Mesendoderm (in vitro differentiated cells): Measurements from ENCODE around the gene C2orf72. TPM values are rescaled to one million over a fixed set of nuclear protein-coding genes. Genes with fewer than 3 reads are reported as not detected.

Experiments used
- DNase-seq: peaks from one replicate; pipeline ENCODE4 v3.0.0; 2013
- H2AK5ac ChIP-seq: 2 replicates; pipeline ENCODE4 v1.6.1; 2013; ENCODE audit warnings: low read length, inconsistent platforms
- H2BK120ac ChIP-seq: 2 replicates; pipeline ENCODE4 v1.6.1; 2013; ENCODE audit warnings: low read depth, mild to moderate bottlenecking, low read length, moderate library complexity, mixed read lengths
- H2BK15ac ChIP-seq: replicated peaks from 2 replicates; pipeline ENCODE4 v1.6.1; 2013; ENCODE audit warnings: low read depth, mild to moderate bottlenecking, moderate library complexity
- H2BK5ac ChIP-seq: 2 replicates; pipeline ENCODE4 v1.6.1; 2013; ENCODE audit warnings: low read length, inconsistent platforms
- H3K18ac ChIP-seq: 2 replicates; pipeline ENCODE4 v1.6.1; 2013; ENCODE audit warnings: mild to moderate bottlenecking, low read length, mixed read lengths
- H3K23ac ChIP-seq: one replicate; pipeline ENCODE4 v1.6.1; 2013; ENCODE audit warnings: low read length
- H3K27ac ChIP-seq: 2 replicates; pipeline ENCODE4 v1.5.1; 2013; ENCODE audit warnings: low read depth, mild to moderate bottlenecking, inconsistent platforms, low read length, moderate library complexity
- H3K27me3 ChIP-seq: 2 replicates; pipeline ENCODE4 v1.6.1; 2013; ENCODE audit warnings: low read length, control low read depth, mild to moderate bottlenecking, inconsistent platforms; ENCODE audit not compliant: insufficient read depth, poor library complexity
- H3K36me3 ChIP-seq: 2 replicates; pipeline ENCODE4 v1.6.1; 2013; ENCODE audit warnings: low read length, inconsistent platforms; ENCODE audit not compliant: control insufficient read depth, insufficient read depth
- H3K4ac ChIP-seq: one replicate; pipeline ENCODE4 v1.6.1; 2013; ENCODE audit warnings: low read depth, mild to moderate bottlenecking, low read length, moderate library complexity
- H3K4me1 ChIP-seq: 2 replicates; pipeline ENCODE4 v1.6.1; 2013; ENCODE audit warnings: low read depth, low read length, inconsistent platforms; ENCODE audit not compliant: control insufficient read depth
- H3K4me2 ChIP-seq: 2 replicates; pipeline ENCODE4 v1.6.1; 2013; ENCODE audit warnings: low read length
- H3K4me3 ChIP-seq: 2 replicates; pipeline ENCODE4 v1.5.1; 2013; ENCODE audit warnings: mild to moderate bottlenecking, low read length
- H3K56ac ChIP-seq: one replicate; pipeline ENCODE4 v1.6.1; 2013; ENCODE audit warnings: low read length
- H3K79me1 ChIP-seq: 2 replicates; pipeline ENCODE4 v1.6.1; 2013; ENCODE audit warnings: low read length, inconsistent platforms
- H3K79me2 ChIP-seq: 2 replicates; pipeline ENCODE4 v1.6.1; 2013; ENCODE audit warnings: mild to moderate bottlenecking, low read length; ENCODE audit not compliant: control insufficient read depth, insufficient read depth
- H3K9ac ChIP-seq: 2 replicates; pipeline ENCODE4 v1.6.1; 2013; ENCODE audit warnings: low read length, inconsistent platforms
- H4K5ac ChIP-seq: one replicate; pipeline ENCODE4 v1.6.1; 2013; ENCODE audit warnings: low read length
- H4K8ac ChIP-seq: one replicate; pipeline ENCODE4 v1.6.1; 2013; ENCODE audit warnings: low read depth, mild to moderate bottlenecking, control low read depth, low read length, moderate library complexity
- WGBS: extraction: QIAGEN DNeasy Blood & Tissue Kit; methylation state at CpG from one replicate; pipeline ENCODE4 v1.1.7; 2013; ENCODE audit warnings: low lambda C conversion rate, missing lambda C conversion rate; ENCODE audit not compliant: insufficient coverage; ENCODE audit errors: extremely low coverage; 5-methylcytosine and 5-hydroxymethylcytosine counted together
- polyA plus RNA-seq, 2 experiments: library from polyadenylated mRNA; stranded (reverse); fragments of 200-250 nt; gene quantifications; one replicate each; pipeline ENCODE4 v1.2.3, GENCODE V29; 2013

Gene C2orf72
- 0.69 TPM for polyA plus RNA-seq (2013, experiment 1 of 2)
- 0.83 TPM for polyA plus RNA-seq (2013, experiment 2 of 2)

DNA sequence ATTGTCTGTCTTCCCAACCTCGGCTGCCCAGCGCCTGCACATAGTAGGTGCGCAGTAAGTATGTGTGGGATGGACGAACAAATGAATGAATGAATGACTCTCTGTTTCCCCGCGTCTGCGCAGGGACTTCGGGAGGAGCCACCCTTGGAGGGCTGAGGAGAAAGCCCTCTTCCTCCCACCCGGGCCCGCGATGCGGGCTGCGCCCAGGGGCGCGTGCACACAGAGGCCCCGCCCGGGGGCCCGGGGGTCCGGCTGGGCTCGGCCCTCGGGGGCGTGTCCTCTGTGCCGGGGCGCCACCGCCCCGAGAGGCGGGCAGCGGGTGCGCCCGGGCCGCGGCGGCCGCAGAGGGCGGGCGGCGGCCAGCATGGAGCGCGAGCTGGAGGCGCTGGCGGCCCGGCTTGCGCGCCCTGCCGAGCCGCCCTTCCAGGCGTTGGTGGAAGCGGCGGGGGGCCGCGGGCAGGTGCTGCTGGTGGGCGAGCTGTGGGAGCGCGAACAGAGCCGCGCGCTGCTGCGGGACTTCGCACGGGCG lies at the start of gene C2orf72:
TSS of gene C2orf72 (plus strand) at position 322 of the 529 bp plus-strand sequence. CDS start at position 365, 43 bp downstream.
- H3K4me3 ChIP-seq, result peak within 1 kb of the TSS; percentile 33
- WGBS, result no CpG with 5 or more reads among the region's 61 CpGs
- no peak within 1 kb of the TSS for H2BK120ac ChIP-seq
- DNase-seq, result no peak
- H3K36me3 ChIP-seq, result no peaks in the 10 kb centered on the region
- peaks cover 21% of the 10 kb centered on the region for H3K27me3 ChIP-seq
- H3K4ac ChIP-seq, result no peak within 1 kb of the TSS
- peak within 1 kb of the TSS; percentile 32 for H3K9ac ChIP-seq
- H3K79me2 ChIP-seq, result no peaks in the 10 kb centered on the region
- no peak within 1 kb of the TSS for H3K18ac ChIP-seq
- H2BK15ac ChIP-seq, result no peak within 1 kb of the TSS
- H3K4me1 ChIP-seq, result no peaks in the 10 kb centered on the region
- H2AK5ac ChIP-seq, result no peak within 1 kb of the TSS
- H2BK5ac ChIP-seq, result no peak within 1 kb of the TSS
- peak within 1 kb of the TSS; percentile 34 for H3K56ac ChIP-seq
- no peak within 1 kb of the TSS for H4K5ac ChIP-seq
- H4K8ac ChIP-seq, result no peak within 1 kb of the TSS
- H3K27ac ChIP-seq, result no peak within 1 kb of the TSS
- H3K4me2 ChIP-seq, result peak within 1 kb of the TSS; percentile 79
- H3K23ac ChIP-seq, result no peak within 1 kb of the TSS
- no peaks in the 10 kb centered on the region for H3K79me1 ChIP-seq

DNA sequence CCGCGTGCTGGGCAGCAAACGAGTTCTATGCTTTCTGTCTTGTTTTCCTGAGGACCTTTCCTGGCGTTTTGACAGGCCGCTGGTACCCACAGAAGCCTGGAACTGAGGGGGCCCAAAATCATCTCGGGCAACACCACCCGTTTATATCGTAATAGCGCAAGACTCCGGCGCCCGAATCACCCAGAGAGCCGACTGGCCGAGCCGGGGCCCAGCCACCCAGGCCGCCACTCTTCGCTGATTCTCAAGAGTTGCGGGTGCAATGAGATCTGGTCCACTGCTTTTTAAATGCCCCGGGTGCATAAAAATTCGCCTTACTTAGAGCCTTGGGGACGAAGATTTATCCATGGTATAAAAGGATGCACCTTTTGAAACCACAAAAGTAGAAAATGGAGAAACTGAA lies 47.6 kb upstream of the C2orf72 start:
- WGBS, result no CpG with 5 or more reads among the region's 21 CpGs
- Histone ChIP-seq H3K56ac (no peak overlapping the region), H3K79me1 (no peaks in the 10 kb centered on the region), H3K23ac (no peak overlapping the region), H3K18ac (no peak overlapping the region), H3K4me1 (peaks cover 3% of the 10 kb centered on the region), H2AK5ac (no peak overlapping the region), H3K27ac (no peak overlapping the region), H4K8ac (no peak overlapping the region), H3K4me3 (no peak overlapping the region), H3K36me3 (no peaks in the 10 kb centered on the region), H3K9ac (no peak overlapping the region), H3K4me2 (no peak overlapping the region), H2BK15ac (no peak overlapping the region), H3K4ac (no peak overlapping the region), H2BK5ac (no peak overlapping the region), H2BK120ac (no peak overlapping the region), H3K79me2 (no peaks in the 10 kb centered on the region), H3K27me3 (no peaks in the 10 kb centered on the region), H4K5ac (no peak overlapping the region)
- no peak for DNase-seq

DNA sequence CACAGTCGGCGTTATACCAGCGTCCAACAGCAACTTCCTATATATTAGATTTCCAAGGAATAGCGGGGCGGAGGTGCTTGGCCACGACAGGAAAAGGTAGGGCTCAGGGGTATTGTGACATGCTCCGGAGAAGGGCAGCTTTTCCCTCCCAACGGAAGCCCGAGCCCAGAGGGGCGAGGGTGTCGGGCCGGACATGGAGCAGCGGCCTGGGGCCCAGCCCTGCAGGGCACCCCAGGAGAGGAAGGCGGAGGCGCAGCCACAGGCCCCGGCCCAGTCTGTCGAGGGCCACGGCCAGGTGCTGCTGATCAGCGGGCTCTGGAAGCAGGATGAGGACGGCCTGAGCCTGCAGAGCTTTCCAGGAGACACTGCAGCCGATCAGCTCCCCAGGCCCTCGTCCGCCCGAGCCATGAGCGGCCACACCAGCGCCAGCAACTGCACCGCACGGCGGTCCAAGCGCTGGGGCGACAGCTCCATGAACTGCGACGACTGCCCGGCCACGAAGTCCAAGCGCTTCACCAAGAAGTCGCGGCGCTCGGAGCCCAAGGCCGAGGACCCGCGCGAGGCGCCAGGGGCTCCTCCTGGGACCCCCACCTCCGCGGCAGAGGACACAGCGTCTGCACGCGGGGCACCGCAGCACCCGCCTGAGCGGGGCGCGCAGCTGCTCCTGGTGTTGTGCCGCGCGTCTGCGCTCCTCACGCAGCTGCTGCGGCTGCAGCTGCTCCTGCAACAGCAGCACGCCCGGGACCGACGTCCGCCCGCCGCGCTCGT lies 47.0 kb upstream of the C2orf72 start:
- H3K9ac ChIP-seq, result no peak overlapping the region
- H3K4me1 ChIP-seq, result peaks cover 3% of the 10 kb centered on the region
- no peaks in the 10 kb centered on the region for H3K27me3 ChIP-seq
- no peak overlapping the region for H4K5ac ChIP-seq
- no peak overlapping the region for H2AK5ac ChIP-seq
- no peak overlapping the region for H2BK120ac ChIP-seq
- no peaks in the 10 kb centered on the region for H3K79me2 ChIP-seq
- no peak overlapping the region for H3K4ac ChIP-seq
- H4K8ac ChIP-seq, result no peak overlapping the region
- H2BK5ac ChIP-seq, result no peak overlapping the region
- H3K23ac ChIP-seq, result no peak overlapping the region
- no peaks in the 10 kb centered on the region for H3K36me3 ChIP-seq
- WGBS, result no CpG with 5 or more reads among the region's 70 CpGs
- no peaks in the 10 kb centered on the region for H3K79me1 ChIP-seq
- no peak overlapping the region for H3K56ac ChIP-seq
- H3K4me2 ChIP-seq, result no peak overlapping the region
- no peak overlapping the region for H3K18ac ChIP-seq
- DNase-seq, result no peak
- H3K27ac ChIP-seq, result no peak overlapping the region
- H2BK15ac ChIP-seq, result no peak overlapping the region
- H3K4me3 ChIP-seq, result no peak overlapping the region

- H2BK120ac ChIP-seq, result no peak overlapping the region
- no peak overlapping the region for H3K4me2 ChIP-seq
- H3K4me3 ChIP-seq, result no peak overlapping the region
- H3K79me2 ChIP-seq, result no peaks in the 10 kb centered on the region
- no CpG with 5 or more reads among the region's 27 CpGs for WGBS
- H3K18ac ChIP-seq, result no peak overlapping the region
- H3K9ac ChIP-seq, result no peak overlapping the region
- no peaks in the 10 kb centered on the region for H3K27me3 ChIP-seq
- DNase-seq, result no peak
- H2AK5ac ChIP-seq, result no peak overlapping the region
- H3K56ac ChIP-seq, result no peak overlapping the region
- H3K4me1 ChIP-seq, result peaks cover 3% of the 10 kb centered on the region
- no peaks in the 10 kb centered on the region for H3K36me3 ChIP-seq
- no peak overlapping the region for H2BK15ac ChIP-seq
- H2BK5ac ChIP-seq, result no peak overlapping the region
- H4K8ac ChIP-seq, result no peak overlapping the region
- no peak overlapping the region for H4K5ac ChIP-seq
- H3K79me1 ChIP-seq, result no peaks in the 10 kb centered on the region
- H3K27ac ChIP-seq, result no peak overlapping the region
- no peak overlapping the region for H3K4ac ChIP-seq
- H3K23ac ChIP-seq, result no peak overlapping the region
These were observed 46.5 kb upstream of the C2orf72 start for GRCh38 chr2:230990899-230991150.

GRCh38 chr2:230991598-230991997 lies 45.7 kb upstream of the C2orf72 start:
- Histone ChIP-seq H3K4ac (no peak overlapping the region), H3K18ac (no peak overlapping the region), H3K36me3 (no peaks in the 10 kb centered on the region), H2BK15ac (no peak overlapping the region), H3K56ac (no peak overlapping the region), H2BK5ac (no peak overlapping the region), H2AK5ac (no peak overlapping the region), H3K4me1 (peaks cover 2% of the 10 kb centered on the region), H3K27me3 (no peaks in the 10 kb centered on the region), H3K79me2 (no peaks in the 10 kb centered on the region), H3K27ac (no peak overlapping the region), H4K8ac (no peak overlapping the region), H3K4me3 (no peak overlapping the region), H3K4me2 (no peak overlapping the region), H2BK120ac (no peak overlapping the region), H3K79me1 (no peaks in the 10 kb centered on the region), H3K9ac (no peak overlapping the region), H3K23ac (no peak overlapping the region), H4K5ac (no peak overlapping the region)
- no peak for DNase-seq
- WGBS, result no CpG with 5 or more reads among the region's 7 CpGs

DNA sequence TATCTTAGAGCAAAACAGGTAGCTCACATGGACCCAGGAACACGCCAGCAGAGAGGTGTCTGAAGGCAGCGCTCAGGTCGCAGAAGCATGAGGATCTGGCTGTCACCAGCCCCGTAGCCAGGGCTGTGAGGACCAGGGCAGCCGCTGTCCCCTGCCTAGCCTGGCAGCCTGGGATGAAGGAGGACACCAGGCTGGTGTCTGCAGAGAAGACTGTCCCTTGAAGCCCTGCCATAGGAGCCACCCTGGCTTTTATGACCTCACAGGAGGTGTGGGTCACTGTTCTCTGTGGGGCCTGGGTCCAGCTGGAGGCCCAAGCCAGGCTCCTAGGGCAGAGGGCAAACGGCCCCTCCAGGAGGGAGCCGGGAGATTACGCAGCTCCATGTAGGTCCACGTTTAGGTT lies 41.5 kb upstream of the C2orf72 start, which contains the start of gene SPATA3:
TSS of gene SPATA3 (plus strand) at position 301 of the 400 bp plus-strand sequence. CDS start 113 bp downstream, outside the sequence.
- Histone ChIP-seq H3K4me1 (no peaks in the 10 kb centered on the region), H2BK15ac (no peak within 1 kb of the TSS), H2BK120ac (no peak within 1 kb of the TSS), H3K4me2 (no peak within 1 kb of the TSS), H3K79me1 (no peaks in the 10 kb centered on the region), H3K27ac (no peak within 1 kb of the TSS), H3K4me3 (no peak within 1 kb of the TSS), H3K9ac (no peak within 1 kb of the TSS), H3K18ac (no peak within 1 kb of the TSS), H4K8ac (no peak within 1 kb of the TSS), H3K4ac (no peak within 1 kb of the TSS), H3K79me2 (no peaks in the 10 kb centered on the region), H3K36me3 (no peaks in the 10 kb centered on the region), H3K27me3 (peaks cover 3% of the 10 kb centered on the region), H3K56ac (no peak within 1 kb of the TSS), H4K5ac (no peak within 1 kb of the TSS), H3K23ac (no peak within 1 kb of the TSS), H2BK5ac (no peak within 1 kb of the TSS), H2AK5ac (no peak within 1 kb of the TSS)
- WGBS, result no CpG with 5 or more reads among the region's 9 CpGs
- DNase-seq, result no peak
